Measurements from ENCODE around the gene NAALADL2. TPM values are rescaled to one million over a fixed set of nuclear protein-coding genes. Genes with fewer than 3 reads are reported as not detected.

NAALADL2 gene
- total RNA-seq, 1 donor from 2014 or later, result 1.6 TPM

DNA sequence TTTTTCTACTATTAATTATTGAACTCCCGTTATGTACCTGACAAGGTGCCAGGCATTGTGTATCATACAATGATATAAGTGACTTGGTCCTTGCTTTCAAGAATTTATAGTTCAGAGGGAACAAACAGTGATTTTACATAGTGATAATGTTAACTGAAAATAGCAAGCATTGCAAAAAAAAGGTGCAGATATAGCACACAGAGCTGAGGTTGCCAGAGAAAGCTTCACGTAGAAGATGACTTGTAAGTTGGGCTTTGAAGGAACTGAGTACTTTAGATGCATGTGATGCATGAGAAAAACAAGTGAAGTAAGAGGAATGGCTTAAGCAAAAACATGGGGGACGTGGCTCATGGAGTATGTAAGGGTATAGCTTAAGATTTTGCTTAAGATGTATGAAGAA, 584.5 kb downstream of the NAALADL2 start:
- Mint-ChIP-seq H3K4me1 (ENCODE audit: low read depth, unreplicated experiment) (no peaks in the 10 kb centered on the region), H3K4me3 (ENCODE audit: unreplicated experiment) (no peak overlapping the region), H3K27ac (ENCODE audit: unreplicated experiment) (no peak overlapping the region), H3K9me3 (ENCODE audit: unreplicated experiment) (peaks cover 5% of the 10 kb centered on the region), H3K36me3 (ENCODE audit: unreplicated experiment) (no peaks in the 10 kb centered on the region), H3K27me3 (ENCODE audit: unreplicated experiment) (no peaks in the 10 kb centered on the region)
- TF ChIP-seq, protein P1, sequence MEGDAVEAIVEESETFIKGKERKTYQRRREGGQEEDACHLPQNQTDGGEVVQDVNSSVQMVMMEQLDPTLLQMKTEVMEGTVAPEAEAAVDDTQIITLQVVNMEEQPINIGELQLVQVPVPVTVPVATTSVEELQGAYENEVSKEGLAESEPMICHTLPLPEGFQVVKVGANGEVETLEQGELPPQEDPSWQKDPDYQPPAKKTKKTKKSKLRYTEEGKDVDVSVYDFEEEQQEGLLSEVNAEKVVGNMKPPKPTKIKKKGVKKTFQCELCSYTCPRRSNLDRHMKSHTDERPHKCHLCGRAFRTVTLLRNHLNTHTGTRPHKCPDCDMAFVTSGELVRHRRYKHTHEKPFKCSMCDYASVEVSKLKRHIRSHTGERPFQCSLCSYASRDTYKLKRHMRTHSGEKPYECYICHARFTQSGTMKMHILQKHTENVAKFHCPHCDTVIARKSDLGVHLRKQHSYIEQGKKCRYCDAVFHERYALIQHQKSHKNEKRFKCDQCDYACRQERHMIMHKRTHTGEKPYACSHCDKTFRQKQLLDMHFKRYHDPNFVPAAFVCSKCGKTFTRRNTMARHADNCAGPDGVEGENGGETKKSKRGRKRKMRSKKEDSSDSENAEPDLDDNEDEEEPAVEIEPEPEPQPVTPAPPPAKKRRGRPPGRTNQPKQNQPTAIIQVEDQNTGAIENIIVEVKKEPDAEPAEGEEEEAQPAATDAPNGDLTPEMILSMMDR (IDR thresholded peaks at IDR 0.05; ENCODE audit: partially characterized antibody, unreplicated experiment), result no peak
- no peak for DNase-seq

GRCh38 chr3:175445741-175446140, 586.6 kb downstream of the NAALADL2 start:
- H3K4me1 Mint-ChIP-seq (ENCODE audit: low read depth, unreplicated experiment), result no peaks in the 10 kb centered on the region
- H3K4me3 Mint-ChIP-seq (ENCODE audit: unreplicated experiment), result no peak overlapping the region
- H3K9me3 Mint-ChIP-seq (ENCODE audit: unreplicated experiment), result no peaks in the 10 kb centered on the region
- no peaks in the 10 kb centered on the region for H3K36me3 Mint-ChIP-seq (ENCODE audit: unreplicated experiment)
- H3K27me3 Mint-ChIP-seq (ENCODE audit: unreplicated experiment), result no peaks in the 10 kb centered on the region
- no peak for DNase-seq
- TF ChIP-seq, protein P1 (IDR thresholded peaks at IDR 0.05; ENCODE audit: partially characterized antibody, unreplicated experiment), result no peak
- no peak overlapping the region for H3K27ac Mint-ChIP-seq (ENCODE audit: unreplicated experiment)

DNA sequence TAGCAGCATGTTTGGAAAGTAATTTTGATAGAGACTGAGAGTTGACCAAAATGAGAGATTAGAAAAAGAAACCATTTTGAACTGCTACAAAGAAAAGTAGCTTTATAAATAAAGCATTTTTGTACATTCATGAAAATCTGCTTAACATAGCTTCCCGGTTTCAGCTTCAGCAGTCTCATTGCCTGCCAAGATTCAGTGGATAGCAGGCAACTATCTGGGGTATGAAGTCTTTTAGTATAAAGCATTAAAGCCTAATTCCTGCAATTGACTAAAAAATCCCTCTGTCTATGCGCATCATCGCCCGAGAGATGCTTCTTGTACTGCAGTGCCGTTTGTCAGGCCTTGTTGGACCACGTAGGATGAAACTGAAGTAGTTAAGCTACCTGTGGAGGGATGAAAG, 588.4 kb downstream of the NAALADL2 start:
- Mint-ChIP-seq H3K4me3 (ENCODE audit: unreplicated experiment) (no peak overlapping the region), H3K9me3 (ENCODE audit: unreplicated experiment) (no peaks in the 10 kb centered on the region), H3K27ac (ENCODE audit: unreplicated experiment) (no peak overlapping the region), H3K36me3 (ENCODE audit: unreplicated experiment) (no peaks in the 10 kb centered on the region), H3K4me1 (ENCODE audit: low read depth, unreplicated experiment) (no peaks in the 10 kb centered on the region), H3K27me3 (ENCODE audit: unreplicated experiment) (no peaks in the 10 kb centered on the region)
- no peak for DNase-seq
- TF ChIP-seq, protein P1 (IDR thresholded peaks at IDR 0.05; ENCODE audit: partially characterized antibody, unreplicated experiment), result no peak

- no peak overlapping the region for H3K4me3 Mint-ChIP-seq (ENCODE audit: unreplicated experiment)
- H3K27ac Mint-ChIP-seq (ENCODE audit: unreplicated experiment), result no peak overlapping the region
- H3K27me3 Mint-ChIP-seq (ENCODE audit: unreplicated experiment), result no peaks in the 10 kb centered on the region
- TF ChIP-seq, protein P1 (IDR thresholded peaks at IDR 0.05; ENCODE audit: partially characterized antibody, unreplicated experiment), result no peak
- H3K4me1 Mint-ChIP-seq (ENCODE audit: low read depth, unreplicated experiment), result no peaks in the 10 kb centered on the region
- DNase-seq, result no peak
- H3K9me3 Mint-ChIP-seq (ENCODE audit: unreplicated experiment), result no peaks in the 10 kb centered on the region
- H3K36me3 Mint-ChIP-seq (ENCODE audit: unreplicated experiment), result no peaks in the 10 kb centered on the region
Measured at GRCh38 chr3:175453361-175453760, 594.2 kb downstream of the NAALADL2 start.

DNA sequence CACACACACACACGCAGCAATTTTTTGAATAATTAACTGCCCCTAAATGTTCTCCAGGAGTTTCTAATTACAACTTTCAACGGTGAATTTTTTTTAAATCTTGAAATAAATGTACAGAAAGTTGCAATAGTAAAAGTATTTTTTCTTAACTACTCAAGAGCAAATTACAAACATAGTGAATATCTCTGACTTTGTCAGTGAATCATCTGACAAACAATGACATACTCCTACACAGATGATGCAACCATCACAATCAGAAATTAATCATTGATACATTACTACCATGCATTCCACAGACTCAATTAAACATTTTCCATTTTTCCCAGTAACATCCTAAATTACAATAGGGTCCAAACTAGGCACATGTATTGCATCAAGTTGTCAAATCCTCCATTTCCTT, 597.3 kb downstream of the NAALADL2 start:
- no peak for DNase-seq
- no peaks in the 10 kb centered on the region for H3K27me3 Mint-ChIP-seq (ENCODE audit: unreplicated experiment)
- no peaks in the 10 kb centered on the region for H3K9me3 Mint-ChIP-seq (ENCODE audit: unreplicated experiment)
- TF ChIP-seq, protein P1 (IDR thresholded peaks at IDR 0.05; ENCODE audit: partially characterized antibody, unreplicated experiment), result no peak
- no peak overlapping the region for H3K4me3 Mint-ChIP-seq (ENCODE audit: unreplicated experiment)
- no peaks in the 10 kb centered on the region for H3K4me1 Mint-ChIP-seq (ENCODE audit: low read depth, unreplicated experiment)
- no peak overlapping the region for H3K27ac Mint-ChIP-seq (ENCODE audit: unreplicated experiment)
- H3K36me3 Mint-ChIP-seq (ENCODE audit: unreplicated experiment), result no peaks in the 10 kb centered on the region

All from glutamatergic neuron (in vitro differentiated cells).